Endometrium (tissue), 2 donors: Measurements from ENCODE around the gene DOCK9.
"Not testable (repeated sequence)": the region's sequence is repeated elsewhere in the genome, so short reads cannot be mapped to it uniquely, and the experiment has no call there.

Experiments
- FAIRE-seq: peaks from 2 replicates; lab custom pipeline; 2012; peaks lifted over from hg19 to GRCh38; lab: Jason Lieb, UNC
- donor health status: control.
- donor health status: control.

Gene DOCK9

DNA sequence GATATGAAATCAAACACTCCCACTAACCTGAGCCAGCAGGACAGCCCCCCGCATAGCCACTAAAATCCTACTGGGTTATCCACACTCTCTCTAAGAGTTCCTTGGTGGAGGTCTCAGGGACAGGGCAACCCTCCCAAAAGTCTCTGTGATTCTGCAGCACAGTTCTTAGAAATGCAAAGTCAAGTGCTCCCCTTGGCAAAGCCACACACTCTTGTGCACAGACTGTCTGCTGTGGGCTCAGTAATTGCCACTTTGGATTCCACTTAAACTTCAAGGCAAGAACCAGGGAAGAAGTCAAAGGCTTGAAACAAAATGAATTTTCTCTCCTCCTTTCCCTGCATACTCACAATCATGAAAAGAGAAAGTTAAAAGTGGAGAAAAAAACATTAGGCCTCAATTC lies 61.5 kb downstream of the DOCK9 start:
- no peak for FAIRE-seq

DNA sequence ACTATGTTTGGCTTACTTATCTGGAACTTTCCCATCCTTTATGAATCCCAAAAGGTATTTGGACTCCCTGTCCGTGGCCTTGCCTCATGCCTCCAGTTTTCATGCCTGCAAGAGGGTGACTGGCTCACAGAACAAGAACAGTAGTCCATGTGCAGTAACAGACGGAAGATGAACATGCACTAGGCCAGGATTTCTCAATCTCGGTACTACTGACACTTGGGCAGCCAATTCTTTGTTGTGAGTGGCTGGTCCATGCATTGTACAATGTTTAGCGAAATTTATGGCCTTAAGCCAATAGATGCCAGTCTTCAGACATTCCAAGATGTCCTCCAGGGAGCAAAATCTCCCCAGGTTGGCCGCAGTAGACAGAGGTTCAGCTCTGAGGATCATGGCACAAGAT lies 61.9 kb downstream of the DOCK9 start:
- no peak for FAIRE-seq

DNA sequence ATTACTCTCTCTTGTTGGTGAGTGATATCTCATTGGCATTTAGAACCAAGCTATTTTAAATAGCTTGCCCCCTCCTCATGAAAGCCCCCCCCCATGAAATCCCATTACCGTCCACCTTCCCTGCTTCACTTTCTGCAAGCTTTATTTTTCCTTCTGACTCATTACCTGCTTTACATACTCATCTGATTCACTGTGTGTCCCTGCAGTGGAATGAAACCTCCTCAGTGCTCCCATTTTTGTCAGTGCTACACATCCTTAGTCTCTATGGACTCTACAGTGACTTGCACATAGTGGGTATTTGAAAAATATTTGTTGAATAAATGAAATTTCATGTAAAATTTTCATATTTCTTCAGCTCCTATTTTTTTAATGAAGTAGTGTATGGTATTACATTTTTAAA lies 62.3 kb downstream of the DOCK9 start:
- FAIRE-seq = no peak

DNA sequence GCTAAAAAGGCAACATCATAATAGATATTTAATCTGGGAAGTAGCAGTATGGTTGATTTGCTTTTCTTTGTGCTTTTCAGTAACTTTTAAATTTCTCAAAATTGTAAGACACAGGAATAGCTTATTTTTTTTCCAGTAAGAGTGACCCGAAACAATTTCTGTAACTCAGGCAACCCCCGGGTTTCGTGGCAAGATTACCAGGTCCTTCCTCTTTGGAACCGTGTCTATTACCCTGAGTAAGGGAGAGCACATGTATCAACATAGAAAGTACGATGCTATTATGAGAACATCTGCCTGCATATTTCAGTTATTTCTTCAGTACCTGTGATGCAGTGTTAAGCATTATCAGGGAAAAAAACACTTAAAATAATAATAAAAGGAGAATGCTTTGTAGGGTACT lies 64.1 kb downstream of the DOCK9 start:
- no peak for FAIRE-seq

DNA sequence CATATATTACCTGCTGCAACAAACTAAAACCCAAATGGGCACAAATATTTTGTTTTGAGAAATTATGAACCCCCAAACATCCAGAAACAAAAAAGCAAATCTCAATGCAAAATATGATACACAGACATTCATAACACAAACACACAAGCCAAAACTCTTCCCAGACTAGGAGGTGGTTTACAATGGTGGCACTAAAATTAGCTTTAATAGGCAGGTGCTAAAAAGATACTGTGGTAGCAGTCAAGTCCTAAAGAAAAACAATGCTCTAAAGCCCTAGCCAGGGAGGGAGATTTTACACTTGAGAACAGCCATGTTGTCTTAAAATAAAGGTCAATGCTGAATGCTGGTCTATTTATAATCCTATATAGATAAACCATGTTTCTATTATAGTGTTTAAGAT lies 65.0 kb downstream of the DOCK9 start:
- no peak for FAIRE-seq

DNA sequence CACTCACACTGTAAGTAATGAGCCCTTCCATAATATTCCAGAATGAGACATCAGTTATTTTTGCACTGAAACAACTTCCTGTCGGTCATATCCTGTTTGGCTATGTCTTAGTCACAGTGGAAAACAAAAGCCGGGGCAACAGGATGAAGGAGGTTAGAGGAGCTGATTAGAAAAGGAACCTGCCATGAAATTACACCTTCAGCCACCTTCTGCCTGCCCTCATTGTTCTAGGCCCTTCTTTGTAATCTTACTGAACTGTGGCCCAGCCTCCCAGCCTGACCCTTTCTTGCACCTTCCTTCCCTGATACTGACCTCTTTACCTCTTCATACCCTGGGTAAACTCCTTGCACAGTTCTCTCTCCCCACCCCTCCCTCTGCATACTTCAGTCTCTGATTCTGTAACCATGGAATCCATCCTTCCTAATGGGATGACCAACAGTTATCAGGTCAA lies 67.3 kb downstream of the DOCK9 start:
- FAIRE-seq = no peak

DNA sequence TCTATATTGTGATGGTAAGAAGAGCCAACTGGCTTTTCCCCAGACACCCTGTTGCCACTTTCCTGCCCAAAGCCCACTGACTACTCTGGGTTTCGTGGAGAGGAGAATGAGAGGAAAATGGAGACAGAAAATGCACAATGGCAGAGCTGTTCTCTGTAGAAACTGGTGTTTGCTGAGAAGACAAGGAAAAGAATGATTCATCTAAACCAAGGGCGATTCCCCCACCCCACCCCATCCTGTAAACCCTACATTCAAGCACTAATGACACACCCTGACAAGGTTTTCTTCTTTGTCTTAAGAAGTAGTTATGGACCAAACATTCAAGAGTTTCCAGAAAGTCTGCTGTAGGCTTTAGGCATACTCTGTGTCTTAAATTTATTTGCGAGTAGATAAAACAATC lies 68.8 kb downstream of the DOCK9 start:
- FAIRE-seq = no peak

DNA sequence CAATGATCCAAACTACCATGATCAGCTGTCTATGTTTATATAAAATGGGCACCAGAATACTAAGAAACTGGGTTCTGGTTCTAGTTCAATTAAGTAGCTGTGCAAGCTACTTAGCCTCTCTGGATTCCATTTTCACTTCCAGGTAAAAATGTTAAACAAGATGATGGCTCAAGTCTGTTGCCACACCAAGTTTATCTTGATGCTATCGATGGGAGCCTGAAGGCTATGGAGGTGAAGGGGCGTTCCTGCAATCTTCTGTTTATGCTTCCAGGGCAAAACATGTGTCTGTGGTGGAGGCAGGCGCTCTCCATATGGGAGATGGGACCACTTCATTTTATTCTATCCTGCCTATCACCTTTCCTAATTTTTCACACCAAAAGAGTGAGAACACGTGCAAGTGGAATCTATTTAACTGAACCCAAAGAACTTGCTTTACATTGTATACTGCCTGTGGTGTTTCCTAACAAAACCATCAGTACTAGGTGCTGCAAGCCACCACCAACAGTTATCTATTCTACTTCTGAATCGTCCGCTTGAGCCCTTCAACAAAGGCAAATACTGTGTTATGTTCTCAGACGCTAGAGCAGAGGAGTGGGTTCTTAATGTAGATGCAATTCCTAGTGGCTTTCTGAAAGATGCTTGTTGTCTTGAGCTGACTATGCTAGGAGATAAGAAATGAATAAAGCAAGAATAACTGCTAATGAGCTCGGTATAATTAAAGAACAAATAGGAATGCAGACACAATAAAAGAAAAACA lies 70.9 kb downstream of the DOCK9 start:
- FAIRE-seq = no peak

DNA sequence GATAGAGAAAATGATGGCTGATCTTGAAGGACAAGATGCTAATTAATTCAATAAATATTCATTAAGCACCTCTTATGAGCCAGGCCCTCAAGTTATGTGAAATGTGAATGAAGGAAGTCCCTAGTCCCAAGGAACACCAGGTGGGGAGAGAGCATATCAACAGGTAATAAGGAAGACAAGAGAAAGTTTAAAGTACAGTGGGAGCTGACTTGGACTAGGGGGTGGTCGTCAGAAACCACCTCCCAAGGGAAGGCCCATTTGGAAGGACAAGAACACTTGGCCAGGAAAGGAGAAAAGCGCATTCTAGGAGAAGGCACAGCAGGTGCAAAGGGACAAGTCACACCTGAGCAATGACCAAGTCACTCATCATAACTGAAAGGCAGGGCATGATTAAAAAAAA lies 72.7 kb downstream of the DOCK9 start:
- no peak for FAIRE-seq

DNA sequence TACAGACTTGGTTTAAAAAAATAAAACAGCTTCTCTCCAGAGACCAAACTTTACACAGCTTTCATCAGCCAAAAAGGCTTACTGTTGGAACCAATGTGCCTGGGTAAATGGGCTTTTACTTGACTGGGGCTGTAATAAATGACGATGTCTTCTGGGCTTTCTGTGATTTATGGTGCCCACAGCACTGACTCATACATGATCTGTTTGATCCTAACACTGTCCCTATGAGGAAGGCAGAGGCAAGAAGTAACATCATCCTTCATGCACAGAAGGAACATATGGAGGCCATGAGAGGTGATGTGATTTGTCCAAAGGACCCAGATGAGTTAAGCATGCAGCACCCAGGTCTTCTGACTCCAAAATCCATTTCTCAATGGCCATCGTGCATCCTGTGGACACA lies 77.4 kb downstream of the DOCK9 start:
- no peak for FAIRE-seq

DNA sequence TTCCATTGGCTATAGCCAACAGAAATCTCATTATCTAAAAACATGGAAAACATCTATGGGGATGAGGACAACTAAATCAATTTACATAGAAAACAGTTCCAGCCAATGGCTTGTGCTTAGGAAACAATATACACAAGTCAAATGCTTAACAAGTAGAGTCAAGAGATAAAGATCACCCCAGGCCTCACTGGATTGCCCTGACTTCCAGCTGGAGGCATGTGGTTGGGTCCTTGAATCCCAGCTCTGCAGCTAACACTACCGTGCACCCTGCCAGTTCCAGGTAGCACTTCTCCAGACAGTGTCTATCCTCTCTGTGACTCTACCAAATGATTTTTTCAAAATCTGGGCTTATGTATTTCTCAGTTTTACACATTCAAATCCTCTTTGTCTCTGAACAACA lies 80.2 kb downstream of the DOCK9 start:
- no peak for FAIRE-seq

DNA sequence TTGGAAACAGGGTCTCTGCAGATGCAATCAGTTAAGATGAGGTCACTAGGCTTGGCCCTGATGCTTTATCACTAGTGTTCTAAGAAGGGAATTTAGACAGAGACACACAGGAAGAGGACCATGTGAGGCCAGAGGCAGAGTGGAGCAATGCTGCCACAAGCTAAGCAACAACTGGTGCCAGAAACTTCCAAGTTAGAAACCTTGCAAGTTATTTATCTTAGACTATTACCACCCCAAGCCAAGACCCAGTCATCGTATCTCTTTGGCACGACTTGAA lies 81.1 kb downstream of the DOCK9 start:
- no peak for FAIRE-seq

DNA sequence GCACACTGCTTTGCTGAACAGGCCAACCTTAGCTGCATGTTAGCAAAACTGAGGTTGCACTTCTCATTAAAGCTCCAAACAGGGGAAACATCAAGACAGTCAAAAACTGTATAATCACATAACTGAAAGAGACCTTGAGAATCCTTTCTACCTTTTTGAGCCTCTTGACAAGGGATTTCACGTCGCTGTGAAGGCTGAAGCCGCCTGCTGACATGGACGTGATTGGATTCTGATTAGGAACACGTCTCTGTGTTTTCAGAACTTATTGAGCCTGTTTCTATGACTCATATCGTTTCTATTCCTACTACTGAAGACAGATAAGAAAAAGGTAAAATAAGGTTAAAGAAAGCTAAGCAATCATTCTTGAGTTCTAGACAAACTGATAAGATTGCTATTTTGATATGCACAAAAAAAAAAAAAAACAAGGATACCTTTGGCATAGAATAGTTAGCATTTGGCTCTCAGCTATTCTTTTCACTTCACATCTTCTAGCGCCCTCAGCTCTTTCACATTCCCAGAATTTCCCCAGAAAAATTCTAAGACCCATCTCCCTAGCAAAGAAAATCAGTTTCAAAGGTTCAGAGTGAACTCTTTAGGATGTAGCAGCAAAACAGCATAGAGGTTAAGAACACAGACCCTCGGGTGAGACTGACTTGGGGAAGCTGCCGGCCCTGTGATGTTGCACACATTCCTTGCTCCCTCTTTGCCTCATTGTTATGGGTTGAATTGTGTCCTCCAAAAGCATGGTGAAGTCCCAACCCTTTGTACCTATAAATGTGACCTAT lies 81.6 kb downstream of the DOCK9 start:
- FAIRE-seq = no peak

DNA sequence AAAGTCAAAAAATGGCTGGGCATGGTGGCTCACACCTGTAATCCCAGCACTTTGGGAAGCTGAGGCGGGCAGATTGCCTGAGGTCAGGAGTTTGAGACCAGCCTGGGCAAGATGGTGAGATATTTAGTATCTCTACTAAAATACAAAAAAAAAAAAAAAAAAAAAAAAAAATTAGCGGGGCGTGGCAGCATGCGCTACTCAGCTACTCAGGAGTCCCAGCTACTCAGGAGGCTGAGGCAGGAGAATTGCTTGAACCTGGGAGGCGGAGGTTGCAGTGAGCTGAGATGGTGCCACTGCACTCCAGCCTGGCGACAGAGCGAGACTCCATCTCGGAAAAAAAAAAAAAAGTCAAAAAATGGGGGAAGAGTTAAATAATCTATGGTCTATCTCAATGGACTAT lies 83.0 kb downstream of the DOCK9 start:
- not testable (repeated sequence) for FAIRE-seq

DNA sequence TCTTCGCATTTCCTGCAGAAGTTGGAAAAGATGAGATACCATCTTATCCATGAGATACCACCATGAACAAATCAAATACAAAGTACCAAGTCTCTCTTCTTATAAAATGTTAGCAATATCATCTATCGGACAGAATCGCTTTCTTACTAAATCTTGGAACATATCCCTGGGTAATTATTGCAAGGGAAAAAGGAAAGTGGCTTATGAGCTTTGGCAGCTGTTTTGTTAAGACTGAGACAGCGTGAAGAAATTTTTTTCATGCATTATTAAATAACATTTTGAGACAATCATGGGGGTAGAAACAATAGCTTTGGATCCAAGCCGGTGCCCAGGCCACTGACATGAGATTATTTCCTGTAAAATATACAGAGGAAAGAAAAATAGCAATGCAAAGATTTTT lies 84.5 kb downstream of the DOCK9 start:
- FAIRE-seq = no peak

DNA sequence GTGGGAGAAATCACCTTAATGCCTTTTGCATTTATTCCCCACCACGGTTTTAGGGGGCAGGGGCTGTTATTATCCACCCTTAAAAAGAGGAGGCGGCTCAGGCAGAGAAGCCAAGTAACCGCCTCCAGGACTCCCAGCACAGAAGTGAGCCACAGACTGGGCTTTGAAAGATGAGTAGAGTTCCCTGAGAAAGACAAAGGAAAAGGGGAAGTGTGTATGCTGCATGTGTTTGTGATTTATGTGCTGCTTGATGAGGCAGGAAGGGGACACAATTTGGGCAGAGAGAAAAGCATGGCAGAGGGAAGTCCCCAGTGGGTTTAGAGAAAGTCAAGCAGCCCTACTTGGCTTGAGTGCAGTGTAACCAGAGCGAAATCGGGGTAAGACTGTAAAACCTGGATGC lies 85.0 kb downstream of the DOCK9 start:
- FAIRE-seq = no peak

DNA sequence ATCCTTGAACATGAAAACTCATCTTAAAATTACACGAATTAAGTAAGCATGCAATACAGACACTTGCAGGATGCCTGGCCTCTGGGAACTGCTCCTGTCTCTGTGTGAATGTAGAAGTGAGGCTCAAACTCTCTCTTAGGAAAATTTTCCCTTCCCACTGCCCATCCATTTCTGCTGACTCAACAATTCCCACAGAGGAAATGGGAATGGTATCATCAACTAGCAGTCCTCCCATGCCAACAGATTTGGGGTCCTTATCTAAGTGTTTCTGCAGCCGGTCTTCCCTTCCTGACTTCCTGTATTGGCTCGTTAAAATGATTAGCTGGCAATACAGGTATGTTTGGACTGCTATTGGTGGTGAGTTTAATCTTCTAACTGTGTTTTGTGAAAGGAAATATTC lies 85.8 kb downstream of the DOCK9 start:
- FAIRE-seq = no peak

DNA sequence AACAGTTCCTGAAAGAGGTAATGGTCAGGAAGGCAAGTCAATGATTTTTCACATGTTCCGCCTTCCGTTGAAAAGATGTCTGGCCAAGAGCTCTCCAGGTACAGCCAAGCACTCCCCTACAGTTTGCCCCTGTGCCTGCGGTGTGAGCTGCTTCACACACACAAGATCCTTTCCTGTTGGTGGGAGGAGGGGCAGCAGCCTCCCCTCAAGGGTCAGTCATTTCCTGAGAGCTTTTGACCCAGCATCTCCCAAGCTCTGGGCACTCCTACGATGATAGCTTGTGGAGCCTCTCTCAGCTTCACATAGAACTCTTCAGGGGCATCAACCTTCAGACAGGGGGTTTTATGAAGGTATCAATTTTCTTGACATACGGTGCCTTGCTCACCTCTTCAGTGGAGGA lies 86.9 kb downstream of the DOCK9 start:
- FAIRE-seq = no peak

DNA sequence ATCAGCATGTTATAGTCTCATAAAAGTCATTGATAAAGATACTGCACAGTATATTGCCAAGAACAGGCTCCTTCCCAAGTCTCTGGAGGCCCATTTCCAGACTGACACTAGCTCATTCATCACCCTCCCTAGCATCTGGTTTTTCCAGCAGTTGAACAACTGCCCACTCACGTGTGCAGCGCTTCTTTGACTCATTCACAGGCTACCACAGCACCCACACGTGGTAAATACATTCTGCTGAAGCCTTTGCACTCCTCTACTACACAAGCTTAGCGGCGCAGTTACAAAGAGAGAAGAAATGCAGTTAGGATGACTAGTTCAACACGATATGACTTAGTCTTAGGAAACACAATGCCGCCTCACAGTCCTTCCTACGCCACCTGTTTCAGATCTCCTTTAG lies 87.7 kb downstream of the DOCK9 start:
- FAIRE-seq = no peak

DNA sequence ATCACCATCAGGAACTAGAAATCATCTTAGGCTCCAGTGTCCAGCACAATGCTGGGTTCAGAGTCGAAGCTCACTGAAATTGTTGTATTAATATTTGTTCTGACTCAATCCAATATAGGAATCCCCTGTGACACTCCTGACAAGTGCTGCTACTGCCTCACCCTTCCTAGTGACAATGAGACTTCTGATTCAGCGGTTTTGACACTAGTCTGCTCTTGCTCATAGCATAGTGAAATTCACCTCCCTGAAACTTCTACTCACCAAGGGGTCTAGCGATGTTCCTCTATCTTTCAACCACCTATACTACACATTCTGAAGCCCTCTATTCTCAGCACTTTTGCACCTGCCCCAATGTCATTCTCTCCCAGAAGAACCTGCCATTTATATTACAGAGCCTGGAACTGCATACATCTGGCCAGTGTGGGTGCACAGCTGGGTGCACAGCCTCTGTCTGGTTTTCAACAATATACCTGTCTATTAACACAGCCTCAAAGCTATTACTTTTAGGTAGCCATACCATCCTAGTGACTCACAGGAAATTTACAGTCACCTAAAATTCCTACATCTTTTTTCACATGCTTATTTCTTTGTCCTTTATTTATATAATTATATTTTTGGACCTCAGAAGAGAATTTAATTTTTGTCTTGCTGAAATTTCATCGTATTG lies 88.3 kb downstream of the DOCK9 start:
- FAIRE-seq = no peak

DNA sequence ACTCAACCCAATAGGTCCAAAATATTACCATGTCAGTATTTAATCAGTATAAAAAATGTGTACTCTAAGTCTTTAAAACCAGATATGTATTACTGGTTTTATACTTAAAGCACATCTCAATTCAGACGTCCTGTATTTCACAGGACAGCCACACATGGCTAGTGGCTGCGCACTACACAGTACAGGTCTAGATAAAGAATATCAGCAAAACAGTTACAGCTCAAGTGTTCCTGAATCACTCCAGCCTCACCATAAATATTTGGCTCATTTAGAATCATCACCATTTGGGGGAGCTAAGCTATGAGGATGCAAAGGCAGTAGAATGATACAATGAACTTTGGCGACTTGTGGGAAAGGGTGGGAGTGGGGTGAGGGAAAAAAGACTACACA lies 89.0 kb downstream of the DOCK9 start:
- no peak for FAIRE-seq

DNA sequence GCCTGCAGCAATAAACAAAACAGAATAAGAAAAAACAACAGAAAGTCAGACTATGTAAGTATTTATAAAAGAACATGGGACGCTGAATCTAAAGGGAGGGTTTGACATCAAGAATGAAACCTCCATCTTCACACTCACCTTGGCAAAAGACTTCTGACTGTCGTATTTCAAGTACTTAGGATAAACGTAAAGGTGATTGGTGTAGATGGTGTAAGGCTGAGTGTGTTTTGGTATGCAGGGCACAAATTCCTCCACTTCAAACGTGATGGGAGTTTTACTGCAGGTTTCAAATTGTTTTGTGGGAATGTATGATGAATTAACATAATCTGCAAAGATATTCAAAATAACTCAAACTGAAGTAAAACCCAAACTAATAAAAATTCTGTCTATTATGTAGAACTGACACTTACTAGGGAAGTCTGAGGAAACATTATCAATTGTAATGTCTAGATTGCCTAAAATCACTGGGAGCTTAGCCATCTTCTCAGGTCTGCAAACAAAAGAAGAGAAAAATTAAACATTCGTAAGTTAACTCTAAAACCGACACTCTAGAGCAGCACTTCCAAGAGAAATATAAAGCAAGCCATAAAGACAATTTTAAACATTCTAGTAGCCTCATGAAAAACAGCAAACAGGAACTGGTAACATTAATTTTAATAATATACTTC lies 89.5 kb downstream of the DOCK9 start:
- no peak for FAIRE-seq
